HG02623 (cell line): ENCODE data around the gene RBM43.

Experiments used
- ATAC-seq: cut with Tn5 transposase; IDR thresholded peaks from one replicate; pipeline ENCODE4 v1.9.1; 2021; ENCODE audit warnings: moderate library complexity; ENCODE audit not compliant: unreplicated experiment

RBM43 gene

DNA sequence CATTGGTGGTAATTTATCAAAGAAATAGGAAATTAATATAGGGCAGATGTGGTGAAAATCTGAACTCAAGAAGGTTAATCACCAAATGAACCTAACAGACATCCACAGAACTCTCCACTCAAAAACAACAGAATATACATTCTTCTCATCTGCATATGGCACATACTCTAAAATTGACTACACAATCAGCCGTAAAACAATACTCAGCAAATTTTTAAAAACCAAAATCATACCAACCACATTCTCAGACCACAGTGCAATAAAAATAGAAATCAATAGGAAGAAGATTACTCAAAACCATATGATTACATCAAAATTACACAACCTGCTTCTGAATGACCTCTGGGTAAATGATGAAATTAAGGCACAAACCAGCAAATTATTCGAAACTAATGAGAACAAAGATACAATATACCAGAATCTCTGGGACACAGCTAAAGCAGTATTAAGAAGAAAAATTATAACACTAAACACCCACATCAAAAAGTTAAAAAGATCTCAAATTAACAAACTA, 31.0 kb downstream of the RBM43 start:
- no peak for ATAC-seq

DNA sequence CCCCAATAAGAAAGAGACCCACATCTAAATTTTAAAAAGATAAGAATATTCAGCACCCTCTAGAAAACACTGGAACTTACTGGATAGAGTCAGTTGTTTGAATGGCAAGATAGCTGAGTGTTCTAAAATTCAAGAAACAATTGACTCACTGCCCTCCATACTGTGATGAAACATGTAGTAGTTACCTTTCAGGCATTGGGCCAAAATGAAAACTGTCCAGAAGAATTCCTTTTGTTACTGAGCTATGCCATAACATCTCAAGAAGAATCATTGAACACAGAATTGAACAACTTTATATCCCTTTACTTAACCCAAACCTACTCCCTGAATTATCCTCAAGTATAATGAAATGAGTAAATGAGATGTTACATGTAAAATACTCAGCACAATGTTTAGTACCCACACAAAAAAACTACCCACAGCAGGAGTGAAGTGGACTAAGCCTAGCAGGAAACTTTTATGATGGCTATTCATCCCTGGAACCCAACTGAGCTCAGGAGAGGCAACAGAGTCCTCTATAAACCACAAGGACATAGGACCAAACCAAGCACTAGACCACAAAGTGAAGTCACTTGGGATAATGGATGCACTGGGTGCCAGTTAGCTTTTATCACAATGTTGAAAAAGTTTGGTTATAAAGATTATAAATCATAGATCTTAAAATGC, 32.7 kb downstream of the RBM43 start:
- no peak for ATAC-seq

DNA sequence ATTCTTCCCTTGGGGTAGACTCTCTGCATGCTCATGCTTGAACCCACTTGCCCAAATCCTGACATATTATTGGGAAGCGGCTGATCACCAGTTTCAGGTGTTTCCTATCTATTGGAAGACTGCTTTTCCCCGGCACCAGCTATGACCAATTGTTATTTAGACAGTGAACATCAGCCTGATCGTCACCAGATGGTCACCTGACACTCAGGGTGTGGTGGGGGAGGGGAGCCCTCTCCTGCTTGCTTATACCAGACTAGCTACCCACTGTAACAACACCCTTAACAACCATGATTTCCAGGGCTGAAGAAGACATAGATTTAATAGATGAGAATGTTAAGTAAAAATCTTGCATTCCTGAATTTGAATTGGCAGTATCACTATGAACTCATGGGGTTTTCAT, 44.3 kb downstream of the RBM43 start:
- no peak for ATAC-seq

DNA sequence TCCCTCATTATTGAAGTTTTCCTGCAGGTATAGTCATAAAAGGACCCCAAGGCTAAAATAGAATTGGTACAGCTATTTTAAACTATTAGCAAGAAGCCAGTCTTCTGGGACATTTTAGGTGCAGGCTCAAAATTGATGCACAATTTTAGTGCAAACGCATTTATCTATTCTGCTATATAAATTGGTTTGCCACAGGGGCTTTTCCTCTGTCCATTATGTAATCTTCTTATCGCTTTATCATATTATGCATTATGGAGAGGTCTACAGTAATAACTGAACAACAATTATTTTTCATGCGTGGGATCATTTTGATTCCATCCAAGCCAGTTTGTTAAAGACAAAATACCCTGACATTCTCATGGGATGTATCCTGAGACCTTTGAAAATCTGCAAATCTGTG, 54.6 kb downstream of the RBM43 start:
- ATAC-seq: no peak

DNA sequence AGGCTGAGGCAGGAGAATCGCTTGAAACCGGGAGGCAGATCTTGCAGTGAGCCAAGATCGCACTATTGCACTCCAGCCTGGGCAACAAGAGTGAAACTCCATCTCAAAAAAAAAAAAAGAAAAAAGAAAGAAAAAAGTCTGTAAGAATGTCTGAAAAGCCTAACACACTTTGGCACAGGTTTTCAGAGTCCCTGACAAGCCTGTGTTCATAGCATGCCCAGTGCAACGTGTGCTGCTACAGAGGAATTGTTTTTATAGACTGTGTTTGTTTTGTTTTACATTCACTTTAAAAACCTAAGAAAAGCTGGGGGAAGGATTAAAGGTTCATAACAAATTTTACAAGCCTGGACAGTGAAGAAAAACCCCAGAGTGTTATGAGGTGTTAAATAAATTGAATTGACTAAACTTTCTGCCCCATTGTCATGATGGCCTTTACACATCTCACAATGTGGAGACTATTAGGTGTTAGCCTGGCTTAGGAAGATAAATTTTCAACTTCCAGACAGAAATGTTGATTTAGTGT, 55.2 kb downstream of the RBM43 start:
- ATAC-seq: no peak

DNA sequence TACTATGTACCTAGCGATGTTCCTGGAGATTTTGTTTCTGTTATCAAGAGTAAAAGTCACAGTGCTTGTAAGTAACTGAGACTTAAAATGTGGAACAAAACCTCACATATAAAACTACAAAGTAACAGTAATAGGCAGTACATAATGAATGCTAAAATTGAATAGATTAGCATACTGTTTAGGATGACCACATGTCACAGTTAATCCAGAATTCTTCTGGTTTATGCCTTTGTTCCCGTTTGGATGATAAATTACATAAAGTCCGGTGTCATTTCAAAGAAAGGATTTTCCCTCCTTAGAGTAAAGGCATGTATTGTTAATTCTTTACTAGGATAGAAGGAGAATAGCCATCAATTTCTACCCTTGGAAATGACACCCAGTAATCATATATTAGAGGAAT, 56.1 kb downstream of the RBM43 start:
- ATAC-seq: no peak

DNA sequence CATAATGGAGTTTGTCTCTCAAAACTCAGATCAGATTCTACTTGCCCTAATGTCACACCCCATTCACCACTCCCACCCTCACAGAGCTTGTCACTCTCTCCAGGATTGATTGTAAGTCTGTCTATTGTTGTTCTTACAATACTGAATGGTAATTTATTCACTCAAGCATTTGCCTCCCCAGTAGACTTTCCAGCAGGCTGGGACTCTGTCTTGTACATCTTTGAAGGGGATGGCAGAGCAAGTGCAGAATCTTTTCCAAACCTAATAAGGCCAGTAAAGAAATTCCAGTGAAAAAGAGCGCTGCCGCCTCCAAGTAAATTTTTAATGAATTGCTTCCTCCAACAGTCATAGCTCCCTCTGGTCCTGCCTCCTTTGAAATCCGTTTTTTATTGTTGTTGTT, 56.9 kb downstream of the RBM43 start:
- no peak for ATAC-seq

DNA sequence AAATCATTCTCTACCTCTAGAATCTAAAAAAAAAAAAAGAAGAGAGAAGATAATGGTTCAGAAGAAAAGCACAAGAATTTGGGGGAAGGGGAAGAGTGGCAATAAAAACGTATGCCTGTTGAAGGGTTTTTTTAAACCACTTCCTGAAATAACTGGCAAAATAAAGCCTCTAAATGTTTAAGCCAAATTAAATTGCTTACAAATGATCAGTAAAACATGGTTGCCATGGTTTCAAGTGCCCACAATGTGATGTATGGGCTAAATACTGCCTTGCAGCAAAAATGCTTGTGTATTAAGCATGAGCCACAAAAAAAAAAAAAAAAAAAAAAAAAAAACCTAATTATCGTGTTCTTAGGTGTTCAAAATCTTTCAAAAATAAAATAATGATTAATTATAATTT, 60.8 kb downstream of the RBM43 start:
- ATAC-seq: no peak

DNA sequence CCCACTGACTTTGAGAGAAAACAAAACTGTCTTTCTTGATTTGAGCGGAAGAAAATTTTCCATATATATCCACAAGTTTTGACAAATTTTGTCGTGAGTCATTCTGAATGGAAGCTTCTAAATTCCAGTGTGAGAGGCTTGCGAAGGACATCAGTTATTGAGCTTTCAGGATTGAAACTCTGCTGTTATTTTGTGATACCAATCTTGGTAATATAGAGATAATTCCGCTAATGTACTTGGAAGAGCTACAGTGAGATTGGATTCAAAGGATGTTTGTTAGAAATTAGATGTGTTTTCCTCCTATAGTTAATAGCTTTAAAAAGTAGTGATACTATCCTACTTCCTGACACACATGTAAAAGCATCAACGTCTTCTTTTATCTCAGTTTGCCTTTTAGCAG, 61.4 kb downstream of the RBM43 start:
- ATAC-seq: no peak

DNA sequence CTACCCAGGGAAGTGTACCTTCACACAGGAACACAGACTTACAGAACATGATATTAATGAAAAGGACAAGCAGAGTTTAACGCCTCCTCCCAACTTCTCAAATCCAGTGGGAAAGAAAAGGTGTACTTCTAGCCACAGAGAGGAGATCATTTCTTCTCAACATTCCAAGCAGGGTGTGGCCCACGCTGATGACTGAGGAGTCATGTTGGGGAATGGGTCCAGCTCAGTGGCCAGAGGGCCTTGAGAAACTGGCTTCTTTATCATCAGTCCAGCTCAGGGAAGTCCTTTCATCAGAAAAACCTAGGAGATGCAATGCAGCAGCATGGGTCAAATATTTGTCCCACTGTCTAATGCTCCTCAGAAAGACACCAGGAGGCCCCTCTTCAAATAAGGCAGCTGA, 63.0 kb downstream of the RBM43 start:
- no peak for ATAC-seq
